ENCODE measurements around the gene COTL1.

COTL1 gene

DNA sequence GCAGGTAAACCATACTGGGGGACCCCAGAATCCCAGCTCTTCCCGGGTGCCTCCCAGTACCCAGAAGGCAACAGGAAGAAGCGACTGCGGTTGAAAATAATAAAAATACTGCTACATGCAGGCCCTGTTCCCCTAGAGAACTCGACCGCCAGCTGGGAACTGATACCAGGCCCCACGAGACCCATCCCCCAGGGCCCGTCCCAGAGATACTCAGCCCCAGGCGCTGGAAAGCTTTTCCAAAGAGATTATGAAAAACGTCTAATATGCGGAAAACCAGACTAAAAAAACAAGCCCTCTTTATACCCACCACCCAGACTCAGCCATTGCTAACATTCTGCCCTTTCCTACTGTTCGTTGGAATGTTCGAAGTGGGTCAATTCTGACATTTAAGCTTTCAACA is 100.5 kb downstream of the COTL1 start:
- no peak for DNase-seq
- no peak for TF ChIP-seq GATA1 (IDR thresholded peaks at IDR 0.05; ENCODE audit: low read depth, low read length)
- no peak for TF ChIP-seq POLR2A (IDR thresholded peaks at IDR 0.05; ENCODE audit: low read length)
